ENCODE measurements around the gene SGCB.

Gene SGCB

GRCh38 chr4:52059372-52059771 is 21.3 kb upstream of the SGCB start:
- Histone ChIP-seq H3K36me3 (ENCODE audit: control insufficient read depth, low read length) (no peaks in the 10 kb centered on the region), H3K27ac (ENCODE audit: low read depth, low read length) (no peak overlapping the region), H3K79me2 (ENCODE audit: control insufficient read depth, low read length) (no peaks in the 10 kb centered on the region), H3K4me1 (ENCODE audit: control insufficient read depth, low read length) (no peaks in the 10 kb centered on the region), H3K27me3 (ENCODE audit: control insufficient read depth, low read length) (no peaks in the 10 kb centered on the region), H3K4me2 (ENCODE audit: low read length) (no peak overlapping the region), H4K20me1 (ENCODE audit: control insufficient read depth, insufficient read depth, low read depth, low read length) (no peaks in the 10 kb centered on the region), H3F3A (ENCODE audit: control insufficient read depth, insufficient read depth) (no peaks in the 10 kb centered on the region), H3K9me3 (ENCODE audit: control insufficient read depth, insufficient read depth, low read length) (no peaks in the 10 kb centered on the region), H3K4me3 (ENCODE audit: low read length) (no peak overlapping the region), H3K9me2 (replicated peaks; ENCODE audit: control insufficient read depth, low read length) (no peaks in the 10 kb centered on the region)
- TF ChIP-seq CTCF (IDR thresholded peaks at IDR 0.05; ENCODE audit: low read depth, low read length, poor library complexity, severe bottlenecking) (no peak), EZH2phosphoT487 (IDR thresholded peaks at IDR 0.05; ENCODE audit: borderline replicate concordance, low read length) (no peak)

- TF ChIP-seq EZH2phosphoT487 (IDR thresholded peaks at IDR 0.05; ENCODE audit: borderline replicate concordance, low read length) (no peak), CTCF (IDR thresholded peaks at IDR 0.05; ENCODE audit: low read depth, low read length, poor library complexity, severe bottlenecking) (no peak)
- Histone ChIP-seq H4K20me1 (ENCODE audit: control insufficient read depth, insufficient read depth, low read depth, low read length) (no peaks in the 10 kb centered on the region), H3K79me2 (ENCODE audit: control insufficient read depth, low read length) (no peaks in the 10 kb centered on the region), H3K4me3 (ENCODE audit: low read length) (no peak overlapping the region), H3K36me3 (ENCODE audit: control insufficient read depth, low read length) (no peaks in the 10 kb centered on the region), H3K4me2 (ENCODE audit: low read length) (no peak overlapping the region), H3K9me3 (ENCODE audit: control insufficient read depth, insufficient read depth, low read length) (no peaks in the 10 kb centered on the region), H3K27ac (ENCODE audit: low read depth, low read length) (no peak overlapping the region), H3K27me3 (ENCODE audit: control insufficient read depth, low read length) (no peaks in the 10 kb centered on the region), H3F3A (ENCODE audit: control insufficient read depth, insufficient read depth) (0 out of 2 replicates have a peak, but pooled peaks cover 2% of the 10 kb centered on the region), H3K4me1 (ENCODE audit: control insufficient read depth, low read length) (peaks cover 4% of the 10 kb centered on the region), H3K9me2 (replicated peaks; ENCODE audit: control insufficient read depth, low read length) (no peaks in the 10 kb centered on the region)
Measured at GRCh38 chr4:52058275-52058674, 20.2 kb upstream of the SGCB start.

- no peaks in the 10 kb centered on the region for H4K20me1 ChIP-seq (ENCODE audit: control insufficient read depth, insufficient read depth, low read depth, low read length)
- H3K4me2 ChIP-seq (ENCODE audit: low read length): no peak overlapping the region
- no peak overlapping the region for H3K27ac ChIP-seq (ENCODE audit: low read depth, low read length)
- H3K36me3 ChIP-seq (ENCODE audit: control insufficient read depth, low read length): no peaks in the 10 kb centered on the region
- H3K79me2 ChIP-seq (ENCODE audit: control insufficient read depth, low read length): no peaks in the 10 kb centered on the region
- no peaks in the 10 kb centered on the region for H3K9me3 ChIP-seq (ENCODE audit: control insufficient read depth, insufficient read depth, low read length)
- H3K9me2 ChIP-seq (replicated peaks; ENCODE audit: control insufficient read depth, low read length): no peaks in the 10 kb centered on the region
- H3K4me3 ChIP-seq (ENCODE audit: low read length): no peak overlapping the region
- no peaks in the 10 kb centered on the region for H3K27me3 ChIP-seq (ENCODE audit: control insufficient read depth, low read length)
- TF ChIP-seq EZH2phosphoT487 (IDR thresholded peaks at IDR 0.05; ENCODE audit: borderline replicate concordance, low read length) (no peak), CTCF (IDR thresholded peaks at IDR 0.05; ENCODE audit: low read depth, low read length, poor library complexity, severe bottlenecking) (no peak)
- H3F3A ChIP-seq (ENCODE audit: control insufficient read depth, insufficient read depth): peaks cover 8% of the 10 kb centered on the region
- peaks cover 15% of the 10 kb centered on the region for H3K4me1 ChIP-seq (ENCODE audit: control insufficient read depth, low read length)
Measured at GRCh38 chr4:52057196-52057595, 19.1 kb upstream of the SGCB start.

GRCh38 chr4:52054254-52054653 is 16.2 kb upstream of the SGCB start:
- Histone ChIP-seq H4K20me1 (ENCODE audit: control insufficient read depth, insufficient read depth, low read depth, low read length) (no peaks in the 10 kb centered on the region), H3K4me2 (ENCODE audit: low read length) (no peak overlapping the region)

More at GRCh38 chr4:52054254-52054653, 16.2 kb upstream of the SGCB start:
- TF ChIP-seq CTCF (IDR thresholded peaks at IDR 0.05; ENCODE audit: low read depth, low read length, poor library complexity, severe bottlenecking): no peak
- no peak for TF ChIP-seq EZH2phosphoT487 (IDR thresholded peaks at IDR 0.05; ENCODE audit: borderline replicate concordance, low read length)
- Histone ChIP-seq H3K27me3 (ENCODE audit: control insufficient read depth, low read length) (peaks cover 9% of the 10 kb centered on the region), H3F3A (ENCODE audit: control insufficient read depth, insufficient read depth) (peaks cover 15% of the 10 kb centered on the region), H3K36me3 (ENCODE audit: control insufficient read depth, low read length) (no peaks in the 10 kb centered on the region), H3K79me2 (ENCODE audit: control insufficient read depth, low read length) (no peaks in the 10 kb centered on the region), H3K9me2 (replicated peaks; ENCODE audit: control insufficient read depth, low read length) (no peaks in the 10 kb centered on the region), H3K9me3 (ENCODE audit: control insufficient read depth, insufficient read depth, low read length) (no peaks in the 10 kb centered on the region), H3K27ac (ENCODE audit: low read depth, low read length) (no peak overlapping the region), H3K4me3 (ENCODE audit: low read length) (no peak overlapping the region), H3K4me1 (ENCODE audit: control insufficient read depth, low read length) (peaks cover 33% of the 10 kb centered on the region)

Measured in DOHH2 (cell line).